ENCODE results near the gene KCNK1. TPM values are rescaled to one million over a fixed set of nuclear protein-coding genes. Genes with fewer than 3 reads are reported as not detected.

KCNK1 gene
- total and polyA plus RNA-seq, 2 of the 13 experiments (the other 11 are each of a cell fraction or from before 2014, with no cell fraction given) = not detected

- no peaks in the 10 kb centered on the region; a peak in 1 of 5 replicates for H3K27me3 ChIP-seq (ENCODE audit: control insufficient read depth in 1 of 2, insufficient read depth in 2 of 2, low read length in 2 of 2)
- no TSS peak for BruUV-seq (replicated peaks)
- POLR2A ChIA-PET = no interaction called here
- TF ChIP-seq TGIF2 (CRISPR knock-in tag; IDR thresholded peaks at IDR 0.05) = no peak
- TF ChIP-seq AHDC1 (CRISPR knock-in tag; IDR thresholded peaks at IDR 0.05; ENCODE audit: borderline replicate concordance) = no peak
- no peak for TF ChIP-seq ZFP1 (CRISPR knock-in tag; IDR thresholded peaks at IDR 0.05)
- no peak for TF ChIP-seq KAT7 (CRISPR knock-in tag; IDR thresholded peaks at IDR 0.05; ENCODE audit: borderline replicate concordance)
- TF ChIP-seq PRDM15 (CRISPR knock-in tag; IDR thresholded peaks at IDR 0.05) = no peak
- no peak for TF ChIP-seq CSRNP2 (CRISPR knock-in tag; conservative IDR thresholded peaks at IDR 0.05; ENCODE audit: low read depth)
- TF ChIP-seq ZBTB7A (CRISPR knock-in tag; IDR thresholded peaks at IDR 0.05) = no peak
- no peak for TF ChIP-seq BRCA1 (CRISPR knock-in tag; IDR thresholded peaks at IDR 0.05)
- no peak for TF ChIP-seq HOXD1 (CRISPR knock-in tag; IDR thresholded peaks at IDR 0.05)
- no peak for TF ChIP-seq AGO1 (IDR thresholded peaks at IDR 0.05; ENCODE audit: low read depth, low read length, poor library complexity, severe bottlenecking)
- no peak for TF ChIP-seq ATF6 (CRISPR knock-in tag; conservative IDR thresholded peaks at IDR 0.05)
- no peak for TF ChIP-seq EP300 (IDR thresholded peaks at IDR 0.05; ENCODE audit: low read depth in 2 of 2, low read length in 2 of 2)
- TF ChIP-seq EP300 (CRISPR knock-in tag; IDR thresholded peaks at IDR 0.05; ENCODE audit: borderline replicate concordance) = no peak
Measured at GRCh38 chr1:233566886-233567285, 47.0 kb upstream of the KCNK1 start.

More at GRCh38 chr1:233566886-233567285, 47.0 kb upstream of the KCNK1 start:
- Histone ChIP-seq H3K9me3 (ENCODE audit: low read length) (peaks cover 26% of the 10 kb centered on the region), H3K9ac (ENCODE audit: insufficient read depth, low read depth, low read length) (no peak overlapping the region), H3K36me3 (replicated peaks in 1 of 2; ENCODE audit: control insufficient read depth in 1 of 2, insufficient read depth in 2 of 2, low read length in 2 of 2) (no peaks in the 10 kb centered on the region), H4K20me1 (ENCODE audit: insufficient read depth, low read length) (no peaks in the 10 kb centered on the region), H3K4me1 (ENCODE audit: insufficient read depth, low read length) (no peaks in the 10 kb centered on the region), H2AFZ (ENCODE audit: low read length) (no peak overlapping the region), H3K27ac (ENCODE audit: extremely low read length, insufficient read depth, low read length) (no peak overlapping the region), H3K79me2 (ENCODE audit: insufficient read depth, low read length) (no peaks in the 10 kb centered on the region), H3K4me2 (ENCODE audit: low read depth, low read length) (no peak overlapping the region), H3K4me3 (replicated peaks in 1 of 3; ENCODE audit: insufficient read depth in 1 of 3, low read depth in 2 of 3, low read length in 3 of 3) (no peak overlapping the region)
- ATAC-seq = no peak
- CTCF ChIA-PET (ENCODE audit: low intra/inter-chr PET ratio, low total read pairs) = no interaction called here
- in situ Hi-C loops (cut with HindIII; ENCODE audit: extremely low pct_ligation_motif_present, low pct_unique_long_range_greater_than_20kb) = no loop called here
- 4% methylated on average over 2 of the region's 2 CpGs for WGBS (ENCODE audit: low lambda C conversion rate)
- DNase-seq (ENCODE audit: low spot score) = no peak
- intact Hi-C loops (cut with micrococcal nuclease; ENCODE audit: unreplicated experiment) = no loop called here
- no peak for FAIRE-seq
